ENCODE data around the gene CD151.

DNA sequence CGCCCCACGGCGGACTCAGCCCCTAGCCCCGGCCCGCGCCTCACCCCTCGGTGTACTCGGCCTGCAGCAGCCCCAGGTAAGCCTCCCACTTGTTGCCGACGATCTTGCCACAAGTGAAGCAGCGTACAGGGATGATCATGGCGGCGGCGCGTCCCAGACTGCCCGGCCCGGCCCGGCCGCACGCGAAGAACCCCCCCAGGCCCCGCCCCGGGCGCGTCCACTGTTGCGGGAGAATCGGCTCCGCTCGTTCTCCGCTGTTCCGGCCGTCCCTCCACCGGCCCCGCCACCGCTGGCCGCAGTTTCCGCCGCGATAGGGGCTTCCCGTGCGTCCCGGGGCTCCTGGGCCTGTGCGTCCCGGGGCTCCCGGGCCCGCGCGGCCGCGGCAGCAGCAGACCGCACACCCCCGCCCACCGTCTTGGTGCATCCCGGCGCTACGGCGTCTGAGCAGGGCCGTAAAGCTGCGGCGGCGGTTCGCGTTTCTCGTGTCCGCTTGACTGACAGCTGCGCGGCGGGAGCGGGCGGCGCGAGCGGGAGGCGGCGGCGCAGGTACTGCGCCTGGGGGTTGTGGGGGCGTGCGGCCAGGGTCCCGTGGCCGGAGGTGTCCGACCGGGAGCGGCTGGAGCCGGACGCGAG is 9.7 kb downstream of the CD151 start, which contains the start of the genes POLR2L and TSPAN4:
- TF ChIP-seq, protein P1, sequence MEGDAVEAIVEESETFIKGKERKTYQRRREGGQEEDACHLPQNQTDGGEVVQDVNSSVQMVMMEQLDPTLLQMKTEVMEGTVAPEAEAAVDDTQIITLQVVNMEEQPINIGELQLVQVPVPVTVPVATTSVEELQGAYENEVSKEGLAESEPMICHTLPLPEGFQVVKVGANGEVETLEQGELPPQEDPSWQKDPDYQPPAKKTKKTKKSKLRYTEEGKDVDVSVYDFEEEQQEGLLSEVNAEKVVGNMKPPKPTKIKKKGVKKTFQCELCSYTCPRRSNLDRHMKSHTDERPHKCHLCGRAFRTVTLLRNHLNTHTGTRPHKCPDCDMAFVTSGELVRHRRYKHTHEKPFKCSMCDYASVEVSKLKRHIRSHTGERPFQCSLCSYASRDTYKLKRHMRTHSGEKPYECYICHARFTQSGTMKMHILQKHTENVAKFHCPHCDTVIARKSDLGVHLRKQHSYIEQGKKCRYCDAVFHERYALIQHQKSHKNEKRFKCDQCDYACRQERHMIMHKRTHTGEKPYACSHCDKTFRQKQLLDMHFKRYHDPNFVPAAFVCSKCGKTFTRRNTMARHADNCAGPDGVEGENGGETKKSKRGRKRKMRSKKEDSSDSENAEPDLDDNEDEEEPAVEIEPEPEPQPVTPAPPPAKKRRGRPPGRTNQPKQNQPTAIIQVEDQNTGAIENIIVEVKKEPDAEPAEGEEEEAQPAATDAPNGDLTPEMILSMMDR (IDR thresholded peaks at IDR 0.05 in 8 of 11, conservative IDR thresholded peaks at IDR 0.05 in 3 of 11): peak in 2 of 11 experiments; percentile 9 to 14
- TF ChIP-seq POLR2A (IDR thresholded peaks at IDR 0.05) (peak; percentile 28 to 77 (median 77)), POLR2AphosphoS5 (IDR thresholded peaks at IDR 0.05) (peak; percentile 88 to 94 (median 91))

All from spleen (tissue), 7 donors.